Measurements from ENCODE around the gene INHBE. TPM values are rescaled to one million over a fixed set of nuclear protein-coding genes. Genes with fewer than 3 reads are reported as not detected.
"Not testable (repeated sequence)": the region's sequence is repeated elsewhere in the genome, so short reads cannot be mapped to it uniquely, and the experiment has no call there.

INHBE gene
- total RNA-seq, result not detected

- Histone ChIP-seq H3K36me3 (no peaks in the 10 kb centered on the region), H3K27ac (no peak within 1 kb of the TSS), H3K27me3 (peaks cover 0 to 34% (median 0%) of the 10 kb centered on the region in 4 donors), H3K4me1 (peaks cover 8 to 31% (median 8%) of the 10 kb centered on the region in 3 donors), H3K9me3 (no peaks in the 10 kb centered on the region), H3K4me3 (no peak within 1 kb of the TSS)
- intact Hi-C loops (cut with DNase I), result loop anchor here (5.0 to 10.0 kb wide), 2 partner anchors 150 to 187 kb away; no protein-coding TSS in a partner anchor
- 65 to 83% methylated on average over 4 to 5 of the region's 10 CpGs for WGBS, 2 donors
- TF ChIP-seq CTCF (IDR thresholded peaks at IDR 0.05) (no peak), POLR2A (IDR thresholded peaks at IDR 0.05) (no peak)
- DNase-seq, result no peak
Observed at GRCh38 chr12:57454566-57455373, at the start of gene INHBE. INHBE (plus strand) TSS chr12:57455307; CDS start chr12:57455537, 230 bp downstream.

GRCh38 chr12:57410534-57410933, 44.6 kb upstream of the INHBE start:
- H3K27ac ChIP-seq, result no peak overlapping the region
- no peak for DNase-seq
- H3K4me1 ChIP-seq, result no peaks in the 10 kb centered on the region
- no peak for TF ChIP-seq CTCF (IDR thresholded peaks at IDR 0.05)
- TF ChIP-seq POLR2A (IDR thresholded peaks at IDR 0.05), result no peak
- H3K9me3 ChIP-seq, result no peaks in the 10 kb centered on the region
- peaks cover 0 to 5% (median 0%) of the 10 kb centered on the region in 3 donors for H3K36me3 ChIP-seq
- no peak overlapping the region for H3K4me3 ChIP-seq
- no peaks in the 10 kb centered on the region for H3K27me3 ChIP-seq
- 90 to 92% methylated on average over 4 of the region's 4 CpGs for WGBS, 2 donors
- intact Hi-C loops (cut with DNase I), result no loop called here

GRCh38 chr12:57414160-57414559, 40.9 kb upstream of the INHBE start:
- H3K4me1 ChIP-seq, result peaks cover 0 to 11% (median 0%) of the 10 kb centered on the region in 3 donors
- H3K27ac ChIP-seq; DNase-seq; H3K9me3 ChIP-seq; intact Hi-C loops (cut with DNase I); H3K36me3 ChIP-seq; H3K27me3 ChIP-seq; H3K4me3 ChIP-seq: not testable (repeated sequence)
- WGBS, 2 donors, result 87% methylated on average over 5 of the region's 6 CpGs

GRCh38 chr12:57415088-57415487, 40.0 kb upstream of the INHBE start:
- no peaks in the 10 kb centered on the region for H3K9me3 ChIP-seq
- H3K27me3 ChIP-seq, result no peaks in the 10 kb centered on the region
- WGBS, 2 donors, result 85 to 89% methylated on average over 2 of the region's 2 CpGs
- no peak for DNase-seq
- TF ChIP-seq CTCF (IDR thresholded peaks at IDR 0.05) (no peak), POLR2A (IDR thresholded peaks at IDR 0.05) (no peak)
- no peak overlapping the region for H3K4me3 ChIP-seq
- H3K36me3 ChIP-seq, result no peaks in the 10 kb centered on the region
- H3K4me1 ChIP-seq, result peaks cover 0 to 11% (median 0%) of the 10 kb centered on the region in 3 donors
- H3K27ac ChIP-seq, result no peak overlapping the region
- intact Hi-C loops (cut with DNase I), result no loop called here

GRCh38 chr12:57416039-57416996, 38.8 kb upstream of the INHBE start:
- no peak for DNase-seq
- intact Hi-C loops (cut with DNase I), result no loop called here
- Histone ChIP-seq H3K9me3 (no peaks in the 10 kb centered on the region), H3K27ac (no peak overlapping the region), H3K4me3 (no peak overlapping the region), H3K36me3 (peaks cover 0 to 9% (median 0%) of the 10 kb centered on the region in 3 donors), H3K27me3 (no peaks in the 10 kb centered on the region), H3K4me1 (peaks cover 0 to 11% (median 0%) of the 10 kb centered on the region in 3 donors)
- TF ChIP-seq POLR2A (IDR thresholded peaks at IDR 0.05) (no peak), CTCF (IDR thresholded peaks at IDR 0.05) (no peak)
- WGBS, 2 donors, result 83 to 85% methylated on average over 7 to 8 of the region's 8 CpGs
